ENCODE data around the gene TK2. TPM values are rescaled to one million over a fixed set of nuclear protein-coding genes. Genes with fewer than 3 reads are reported as not detected.

TK2 gene
- total RNA-seq, 1 experiment from 2014 or later = 5.0 TPM

GRCh38 chr16:66562409-66562808 lies 12.5 kb upstream of the TK2 start (continued):
- TF ChIP-seq, protein P1, sequence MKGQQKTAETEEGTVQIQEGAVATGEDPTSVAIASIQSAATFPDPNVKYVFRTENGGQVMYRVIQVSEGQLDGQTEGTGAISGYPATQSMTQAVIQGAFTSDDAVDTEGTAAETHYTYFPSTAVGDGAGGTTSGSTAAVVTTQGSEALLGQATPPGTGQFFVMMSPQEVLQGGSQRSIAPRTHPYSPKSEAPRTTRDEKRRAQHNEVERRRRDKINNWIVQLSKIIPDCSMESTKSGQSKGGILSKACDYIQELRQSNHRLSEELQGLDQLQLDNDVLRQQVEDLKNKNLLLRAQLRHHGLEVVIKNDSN (CRISPR knock-in tag; IDR thresholded peaks at IDR 0.05) = no peak

- Mint-ChIP-seq H3K36me3 (no peaks in the 10 kb centered on the region), H3K27ac (no peak overlapping the region), H3K4me3 (no peak overlapping the region), H3K4me1 (no peaks in the 10 kb centered on the region), H3K27me3 (ENCODE audit: low read depth) (no peaks in the 10 kb centered on the region; the same call in 1 of the 2 replicates), H3K9me3 (no peaks in the 10 kb centered on the region)
- ATAC-seq (no peak), DNase-seq (ENCODE audit: low spot score) (no peak)
- CTCF ChIA-PET = interaction anchor here (0.7 to 2.2 kb wide), 5 partner anchors 9 to 90 kb away, joined by 3 to 11 read pairs (median 4); partner anchors contain the start of genes CKLF and CMTM2
- no peak for TF ChIP-seq CBFB (CRISPR knock-in tag; IDR thresholded peaks at IDR 0.05; ENCODE audit: low read depth)
- TF ChIP-seq FOXP1 (CRISPR knock-in tag; IDR thresholded peaks at IDR 0.05; ENCODE audit: borderline replicate concordance) = no peak
- no peak for TF ChIP-seq CREB1 (CRISPR knock-in tag; IDR thresholded peaks at IDR 0.05)
- TF ChIP-seq ATF1 (CRISPR knock-in tag; IDR thresholded peaks at IDR 0.05) = no peak
- TF ChIP-seq FOXK1 (CRISPR knock-in tag; IDR thresholded peaks at IDR 0.05) = no peak
- no peak for TF ChIP-seq TP53 (CRISPR knock-in tag; IDR thresholded peaks at IDR 0.05)
- TF ChIP-seq, protein P2, sequence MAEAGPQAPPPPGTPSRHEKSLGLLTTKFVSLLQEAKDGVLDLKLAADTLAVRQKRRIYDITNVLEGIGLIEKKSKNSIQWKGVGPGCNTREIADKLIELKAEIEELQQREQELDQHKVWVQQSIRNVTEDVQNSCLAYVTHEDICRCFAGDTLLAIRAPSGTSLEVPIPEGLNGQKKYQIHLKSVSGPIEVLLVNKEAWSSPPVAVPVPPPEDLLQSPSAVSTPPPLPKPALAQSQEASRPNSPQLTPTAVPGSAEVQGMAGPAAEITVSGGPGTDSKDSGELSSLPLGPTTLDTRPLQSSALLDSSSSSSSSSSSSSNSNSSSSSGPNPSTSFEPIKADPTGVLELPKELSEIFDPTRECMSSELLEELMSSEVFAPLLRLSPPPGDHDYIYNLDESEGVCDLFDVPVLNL (CRISPR knock-in tag; IDR thresholded peaks at IDR 0.05; ENCODE audit: borderline replicate concordance, low read depth) = no peak
- TF ChIP-seq ZBTB21 (CRISPR knock-in tag; IDR thresholded peaks at IDR 0.05; ENCODE audit: borderline replicate concordance) = no peak
- no peak for TF ChIP-seq KAT7 (CRISPR knock-in tag; IDR thresholded peaks at IDR 0.05; ENCODE audit: borderline replicate concordance)
- TF ChIP-seq GRHL2 (CRISPR knock-in tag; IDR thresholded peaks at IDR 0.05; ENCODE audit: insufficient replicate concordance, severe bottlenecking) = no peak
- TF ChIP-seq MYBL2 (CRISPR knock-in tag; IDR thresholded peaks at IDR 0.05) = no peak
- no peak for TF ChIP-seq ZNF121 (CRISPR knock-in tag; IDR thresholded peaks at IDR 0.05)
- TF ChIP-seq ZNF263 (CRISPR knock-in tag; IDR thresholded peaks at IDR 0.05; ENCODE audit: low read depth) = no peak
- POLR2A ChIA-PET = no interaction called here
Measured at GRCh38 chr16:66561381-66562080, 11.6 kb upstream of the TK2 start.

GRCh38 chr16:66560107-66560506 lies 10.2 kb upstream of the TK2 start:
- no peaks in the 10 kb centered on the region for H3K4me1 Mint-ChIP-seq
- H3K36me3 Mint-ChIP-seq = no peaks in the 10 kb centered on the region
- H3K27me3 Mint-ChIP-seq (ENCODE audit: low read depth) = no peaks in the 10 kb centered on the region; the same call in 1 of the 2 replicates
- CTCF ChIA-PET = no interaction called here
- no peak overlapping the region for H3K27ac Mint-ChIP-seq
- TF ChIP-seq TCF7 (CRISPR knock-in tag; IDR thresholded peaks at IDR 0.05; ENCODE audit: low read depth) (no peak), NR3C1 (CRISPR knock-in tag; conservative IDR thresholded peaks at IDR 0.05; ENCODE audit: low read depth) (no peak), TP53 (CRISPR knock-in tag; IDR thresholded peaks at IDR 0.05) (no peak), FOXP1 (CRISPR knock-in tag; IDR thresholded peaks at IDR 0.05; ENCODE audit: borderline replicate concordance) (no peak), ZSCAN18 (CRISPR knock-in tag; IDR thresholded peaks at IDR 0.05) (no peak), OVOL2 (CRISPR knock-in tag; IDR thresholded peaks at IDR 0.05; ENCODE audit: borderline replicate concordance) (no peak), CBFB (CRISPR knock-in tag; IDR thresholded peaks at IDR 0.05; ENCODE audit: low read depth) (no peak), ZNF138 (CRISPR knock-in tag; conservative IDR thresholded peaks at IDR 0.05) (no peak), CREB1 (CRISPR knock-in tag; IDR thresholded peaks at IDR 0.05) (no peak), ZBTB21 (CRISPR knock-in tag; IDR thresholded peaks at IDR 0.05; ENCODE audit: borderline replicate concordance) (no peak), IRF2 (CRISPR knock-in tag; IDR thresholded peaks at IDR 0.05; ENCODE audit: borderline replicate concordance, low read depth) (no peak)
- TF ChIP-seq, protein P3, sequence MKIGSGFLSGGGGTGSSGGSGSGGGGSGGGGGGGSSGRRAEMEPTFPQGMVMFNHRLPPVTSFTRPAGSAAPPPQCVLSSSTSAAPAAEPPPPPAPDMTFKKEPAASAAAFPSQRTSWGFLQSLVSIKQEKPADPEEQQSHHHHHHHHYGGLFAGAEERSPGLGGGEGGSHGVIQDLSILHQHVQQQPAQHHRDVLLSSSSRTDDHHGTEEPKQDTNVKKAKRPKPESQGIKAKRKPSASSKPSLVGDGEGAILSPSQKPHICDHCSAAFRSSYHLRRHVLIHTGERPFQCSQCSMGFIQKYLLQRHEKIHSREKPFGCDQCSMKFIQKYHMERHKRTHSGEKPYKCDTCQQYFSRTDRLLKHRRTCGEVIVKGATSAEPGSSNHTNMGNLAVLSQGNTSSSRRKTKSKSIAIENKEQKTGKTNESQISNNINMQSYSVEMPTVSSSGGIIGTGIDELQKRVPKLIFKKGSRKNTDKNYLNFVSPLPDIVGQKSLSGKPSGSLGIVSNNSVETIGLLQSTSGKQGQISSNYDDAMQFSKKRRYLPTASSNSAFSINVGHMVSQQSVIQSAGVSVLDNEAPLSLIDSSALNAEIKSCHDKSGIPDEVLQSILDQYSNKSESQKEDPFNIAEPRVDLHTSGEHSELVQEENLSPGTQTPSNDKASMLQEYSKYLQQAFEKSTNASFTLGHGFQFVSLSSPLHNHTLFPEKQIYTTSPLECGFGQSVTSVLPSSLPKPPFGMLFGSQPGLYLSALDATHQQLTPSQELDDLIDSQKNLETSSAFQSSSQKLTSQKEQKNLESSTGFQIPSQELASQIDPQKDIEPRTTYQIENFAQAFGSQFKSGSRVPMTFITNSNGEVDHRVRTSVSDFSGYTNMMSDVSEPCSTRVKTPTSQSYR (CRISPR knock-in tag; IDR thresholded peaks at IDR 0.05) = no peak
- H3K4me3 Mint-ChIP-seq = no peak overlapping the region
- DNase-seq (ENCODE audit: low spot score) (no peak), ATAC-seq (no peak)
- no peaks in the 10 kb centered on the region for H3K9me3 Mint-ChIP-seq
- POLR2A ChIA-PET = no interaction called here
